Ishikawa (cell line): ENCODE results near the gene HTT-AS.

Experiments used
- CEBPB ChIP-seq: IDR thresholded peaks from 2 replicates; pipeline ENCODE4 v1.6.1; 2012
- CREB1 ChIP-seq: IDR thresholded peaks from 2 replicates; pipeline ENCODE4 v1.6.1; 2012; ENCODE audit warnings: low read depth
- EGR1 ChIP-seq: IDR thresholded peaks from 2 replicates; pipeline ENCODE4 v1.6.1; 2012
- EP300 ChIP-seq: IDR thresholded peaks from 2 replicates; pipeline ENCODE4 v1.6.1; 2012; ENCODE audit warnings: borderline replicate concordance
- FOXM1 ChIP-seq: IDR thresholded peaks from 2 replicates; pipeline ENCODE4 v1.6.1; 2012; ENCODE audit warnings: low read depth, borderline replicate concordance
- MAX ChIP-seq: IDR thresholded peaks from 2 replicates; pipeline ENCODE4 v1.6.1; 2012
- NFIC ChIP-seq: IDR thresholded peaks from 2 replicates; pipeline ENCODE4 v1.6.1; 2012
- RAD21 ChIP-seq: IDR thresholded peaks from 2 replicates; pipeline ENCODE4 v1.6.1; 2012; ENCODE audit warnings: low read depth
- REST ChIP-seq: IDR thresholded peaks from 2 replicates; pipeline ENCODE4 v1.6.1; 2012; ENCODE audit warnings: low read depth, mild to moderate bottlenecking
- TAF1 ChIP-seq: IDR thresholded peaks from 2 replicates; pipeline ENCODE4 v1.6.1; 2012; ENCODE audit warnings: low read depth, mild to moderate bottlenecking
- TCF12 ChIP-seq: IDR thresholded peaks from 2 replicates; pipeline ENCODE4 v1.6.1; 2012; ENCODE audit warnings: low read depth
- TEAD4 ChIP-seq: IDR thresholded peaks from 2 replicates; pipeline ENCODE4 v1.6.1; 2012
- USF1 ChIP-seq: IDR thresholded peaks from 2 replicates; pipeline ENCODE4 v1.6.1; 2012
- YY1 ChIP-seq: IDR thresholded peaks from 2 replicates; pipeline ENCODE4 v1.6.1; 2012; ENCODE audit warnings: low read depth
- ZBTB7A ChIP-seq: IDR thresholded peaks from 2 replicates; pipeline ENCODE4 v1.6.1; 2012; ENCODE audit warnings: low read depth

The HTT-AS gene

GRCh38 chr4:3082925-3083515, 8.7 kb upstream of the HTT-AS start:
- TF ChIP-seq CREB1 (no peak), RAD21 (no peak), YY1 (no peak), NFIC (no peak), USF1 (no peak), TEAD4 (no peak)

- TF ChIP-seq TEAD4 (no peak), MAX (no peak), TAF1 (no peak), FOXM1 (no peak), REST (no peak), CREB1 (no peak), USF1 (no peak), EGR1 (no peak), ZBTB7A (no peak), EP300 (no peak), NFIC (no peak), RAD21 (no peak), YY1 (no peak), TCF12 (no peak), CEBPB (no peak)
Observed at GRCh38 chr4:3079694-3080123, 5.4 kb upstream of the HTT-AS start.

GRCh38 chr4:3077796-3078195, 3.5 kb upstream of the HTT-AS start:
- TF ChIP-seq TEAD4 (no peak), MAX (no peak), EP300 (no peak), YY1 (no peak), REST (no peak), FOXM1 (no peak), RAD21 (no peak), CEBPB (no peak), ZBTB7A (no peak), TCF12 (no peak)

GRCh38 chr4:3075652-3075981, 1.3 kb upstream of the HTT-AS start:
- TF ChIP-seq MAX (no peak), CEBPB (no peak), TCF12 (no peak), CREB1 (no peak), ZBTB7A (no peak), YY1 (no peak), REST (no peak), RAD21 (no peak), FOXM1 (no peak), NFIC (no peak), TAF1 (no peak)
